DND-41 (cell line): ENCODE results near the gene SPSB1.

Experiments
- ATAC-seq: fragments of 200-7000 bp; cut with Tn5 transposase; 3 replicates; pipeline ENCODE4 v1.9.1; 2021; ENCODE audit warnings: low read depth; ENCODE audit not compliant: insufficient read depth
- DNase-seq: peaks from one replicate; pipeline ENCODE4 v3.0.0-alpha.2; 2020
- H2AFZ ChIP-seq: 2 replicates; pipeline ENCODE4 v1.6.0; 2012; ENCODE audit warnings: low read depth, low read length
- H3K27ac ChIP-seq: 2 replicates; pipeline ENCODE4 v1.5.1; 2012; ENCODE audit warnings: low read length, inconsistent platforms
- H3K27me3 ChIP-seq: fragments of 200-600 bp; sonication (generic); 2 replicates; pipeline ENCODE4 v1.6.0; 2012; ENCODE audit warnings: low read length, mild to moderate bottlenecking, inconsistent platforms; ENCODE audit not compliant: insufficient read depth, poor library complexity
- H3K36me3 ChIP-seq: 2 replicates; pipeline ENCODE4 v1.5.1; 2012; ENCODE audit warnings: low read length, inconsistent platforms; ENCODE audit not compliant: insufficient read depth
- H3K4me1 ChIP-seq: 2 replicates; pipeline ENCODE4 v1.5.1; 2012; ENCODE audit warnings: mild to moderate bottlenecking, low read length; ENCODE audit not compliant: insufficient read depth
- H3K4me2 ChIP-seq: 2 replicates; pipeline ENCODE4 v1.6.0; 2012; ENCODE audit warnings: mild to moderate bottlenecking, moderate library complexity, low read length, inconsistent platforms; ENCODE audit not compliant: insufficient read depth
- H3K4me3 ChIP-seq, 2 experiments: fragments of 200-600 bp in 1 of 2; shearing (Covaris generic) in 1 of 2; 2 replicates each; pipeline ENCODE4 v1.5.1; 2012 to 2016; ENCODE audit warnings: inconsistent platforms in 2 of 2, low read length in 2 of 2, mild to moderate bottlenecking in 2 of 2, low read depth in 1 of 2, moderate library complexity in 1 of 2
- H3K79me2 ChIP-seq: 2 replicates; pipeline ENCODE4 v1.6.0; 2012; ENCODE audit warnings: low read length, inconsistent platforms; ENCODE audit not compliant: insufficient read depth
- H3K9ac ChIP-seq: 2 replicates; pipeline ENCODE4 v1.6.0; 2012; ENCODE audit warnings: low read depth, mild to moderate bottlenecking, inconsistent platforms, low read length, moderate library complexity
- H3K9me3 ChIP-seq: 2 replicates; pipeline ENCODE4 v1.5.1; 2012; ENCODE audit warnings: low read length, moderate library complexity, mild to moderate bottlenecking, inconsistent platforms; ENCODE audit not compliant: insufficient read depth, severe bottlenecking
- H4K20me1 ChIP-seq: 2 replicates; pipeline ENCODE4 v1.6.0; 2012; ENCODE audit warnings: low read length; ENCODE audit not compliant: insufficient read depth
- EZH2 ChIP-seq: IDR thresholded peaks from 3 replicates; pipeline ENCODE4 v1.6.1; 2012; ENCODE audit warnings: borderline replicate concordance, low read depth, mild to moderate bottlenecking, moderate library complexity, low read length, inconsistent platforms; ENCODE audit not compliant: severe bottlenecking
- TF ChIP-seq, protein P1 (sequence below): IDR thresholded peaks from 2 replicates; pipeline ENCODE4 v1.5.1; 2012; ENCODE audit warnings: borderline replicate concordance, low read length, moderate library complexity, mild to moderate bottlenecking; ENCODE audit not compliant: poor library complexity, severe bottlenecking; ENCODE audit errors: extremely low read depth

Gene SPSB1

GRCh38 chr1:9308236-9308785 is 15.6 kb downstream of the SPSB1 start:
- ATAC-seq = no peak
- Histone ChIP-seq H3K4me2 (no peak overlapping the region), H3K9ac (no peak overlapping the region), H3K27ac (peak overlapping the region; percentile 51), H3K79me2 (peaks cover 100% of the 10 kb centered on the region), H2AFZ (no peak overlapping the region), H3K36me3 (peaks cover 33% of the 10 kb centered on the region), H3K9me3 (no peaks in the 10 kb centered on the region), H3K27me3 (no peaks in the 10 kb centered on the region), H3K4me3 (no peak overlapping the region), H4K20me1 (peaks cover 98% of the 10 kb centered on the region), H3K4me1 (peaks cover 17% of the 10 kb centered on the region)
- DNase-seq = no peak
- TF ChIP-seq EZH2 = no peak
- TF ChIP-seq, protein P1, sequence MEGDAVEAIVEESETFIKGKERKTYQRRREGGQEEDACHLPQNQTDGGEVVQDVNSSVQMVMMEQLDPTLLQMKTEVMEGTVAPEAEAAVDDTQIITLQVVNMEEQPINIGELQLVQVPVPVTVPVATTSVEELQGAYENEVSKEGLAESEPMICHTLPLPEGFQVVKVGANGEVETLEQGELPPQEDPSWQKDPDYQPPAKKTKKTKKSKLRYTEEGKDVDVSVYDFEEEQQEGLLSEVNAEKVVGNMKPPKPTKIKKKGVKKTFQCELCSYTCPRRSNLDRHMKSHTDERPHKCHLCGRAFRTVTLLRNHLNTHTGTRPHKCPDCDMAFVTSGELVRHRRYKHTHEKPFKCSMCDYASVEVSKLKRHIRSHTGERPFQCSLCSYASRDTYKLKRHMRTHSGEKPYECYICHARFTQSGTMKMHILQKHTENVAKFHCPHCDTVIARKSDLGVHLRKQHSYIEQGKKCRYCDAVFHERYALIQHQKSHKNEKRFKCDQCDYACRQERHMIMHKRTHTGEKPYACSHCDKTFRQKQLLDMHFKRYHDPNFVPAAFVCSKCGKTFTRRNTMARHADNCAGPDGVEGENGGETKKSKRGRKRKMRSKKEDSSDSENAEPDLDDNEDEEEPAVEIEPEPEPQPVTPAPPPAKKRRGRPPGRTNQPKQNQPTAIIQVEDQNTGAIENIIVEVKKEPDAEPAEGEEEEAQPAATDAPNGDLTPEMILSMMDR = no peak

DNA sequence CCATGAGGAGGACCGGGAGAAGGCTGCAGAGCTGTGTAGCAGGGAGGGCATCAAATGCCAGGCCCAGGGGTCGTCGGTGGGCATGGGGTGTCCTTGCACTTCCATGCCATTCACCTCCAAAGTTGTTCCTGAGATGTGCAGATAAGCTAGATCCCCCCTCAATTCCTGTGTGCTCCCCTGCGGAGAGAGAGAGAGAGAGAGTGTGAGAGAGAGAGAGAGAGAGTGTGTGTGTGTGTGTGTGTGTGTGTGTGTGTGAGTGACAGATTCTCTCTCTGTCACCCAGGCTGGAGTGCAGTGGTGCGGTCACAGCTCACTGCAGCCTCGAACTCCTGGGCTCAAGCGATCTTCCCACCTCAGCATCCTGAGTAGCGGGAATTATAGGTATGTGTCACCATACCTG is 16.4 kb downstream of the SPSB1 start:
- Histone ChIP-seq H3K79me2 (peaks cover 100% of the 10 kb centered on the region), H3K4me1 (peaks cover 17% of the 10 kb centered on the region), H3K4me3 (no peak overlapping the region), H3K9me3 (no peaks in the 10 kb centered on the region), H3K9ac (no peak overlapping the region), H3K36me3 (peaks cover 27% of the 10 kb centered on the region; the same call in 1 of the 2 replicates), H2AFZ (no peak overlapping the region), H3K27me3 (no peaks in the 10 kb centered on the region), H3K27ac (peak overlapping the region; percentile 51), H4K20me1 (peaks cover 98% of the 10 kb centered on the region), H3K4me2 (no peak overlapping the region)
- no peak for DNase-seq
- TF ChIP-seq, protein P1 = no peak
- TF ChIP-seq EZH2 = no peak
- no peak for ATAC-seq

GRCh38 chr1:9309991-9310390 is 17.3 kb downstream of the SPSB1 start:
- no peak overlapping the region for H2AFZ ChIP-seq
- H3K9ac ChIP-seq = no peak overlapping the region
- TF ChIP-seq, protein P1 = no peak
- TF ChIP-seq EZH2 = no peak
- H3K27ac ChIP-seq = peak overlapping the region; percentile 37; the same call in 1 of the 2 replicates
- peaks cover 100% of the 10 kb centered on the region for H3K79me2 ChIP-seq
- H3K36me3 ChIP-seq = peaks cover 26% of the 10 kb centered on the region; the same call in 1 of the 2 replicates
- H3K4me2 ChIP-seq = no peak overlapping the region
- H3K4me1 ChIP-seq = peaks cover 17% of the 10 kb centered on the region
- no peaks in the 10 kb centered on the region for H3K9me3 ChIP-seq
- peak; percentile 54 for DNase-seq
- no peaks in the 10 kb centered on the region for H3K27me3 ChIP-seq
- ATAC-seq = peak; percentile 71
- no peak overlapping the region for H3K4me3 ChIP-seq
- H4K20me1 ChIP-seq = peaks cover 98% of the 10 kb centered on the region

GRCh38 chr1:9311029-9311428 is 18.3 kb downstream of the SPSB1 start:
- Histone ChIP-seq H4K20me1 (peaks cover 98% of the 10 kb centered on the region), H3K4me2 (no peak overlapping the region), H2AFZ (no peak overlapping the region), H3K9ac (no peak overlapping the region), H3K4me3 (no peak overlapping the region), H3K27ac (no peak overlapping the region), H3K79me2 (peaks cover 100% of the 10 kb centered on the region), H3K36me3 (peaks cover 31% of the 10 kb centered on the region), H3K27me3 (no peaks in the 10 kb centered on the region), H3K4me1 (peaks cover 17% of the 10 kb centered on the region), H3K9me3 (no peaks in the 10 kb centered on the region)
- TF ChIP-seq EZH2 = no peak
- TF ChIP-seq, protein P1 = no peak
- ATAC-seq = no peak
- no peak for DNase-seq
